Activated naive CD4-positive, alpha-beta T cell (primary cell): ENCODE results near the gene TRPV5.
"Not testable (repeated sequence)": the region's sequence is repeated elsewhere in the genome, so short reads cannot be mapped to it uniquely, and the experiment has no call there.

ENCODE experiments used
- DNase-seq, 4 experiments: peaks; one replicate each; lab custom pipeline; 2025; lab: John Stamatoyannopoulos, UW

Gene TRPV5

GRCh38 chr7:142933624-142934023, at the start of gene TRPV5:
Gene TRPV5 (minus strand): TSS chr7:142933746. CDS start chr7:142933459, 287 bp downstream.
- no peak for DNase-seq

- DNase-seq = not testable (repeated sequence)
These were observed 44.9 kb upstream of the TRPV5 start for GRCh38 chr7:142978402-142978801.

- DNase-seq = no peak
These were observed 41.1 kb upstream of the TRPV5 start for GRCh38 chr7:142974626-142975025.

- no peak for DNase-seq
These were observed 35.6 kb upstream of the TRPV5 start for GRCh38 chr7:142969183-142969582.

- DNase-seq = no peak
These were observed 34.7 kb upstream of the TRPV5 start for GRCh38 chr7:142968229-142968628.

GRCh38 chr7:142964502-142965246, 31.1 kb upstream of the TRPV5 start:
- no peak for DNase-seq

GRCh38 chr7:142963993-142964392, 30.4 kb upstream of the TRPV5 start:
- DNase-seq = no peak

- DNase-seq = no peak
These were observed 29.4 kb upstream of the TRPV5 start for GRCh38 chr7:142962991-142963390.

- DNase-seq = no peak
These were observed 28.7 kb upstream of the TRPV5 start, which contains the start of gene KEL for GRCh38 chr7:142961973-142962926. Gene KEL (minus strand): TSS chr7:142962363. CDS start chr7:142962206, 157 bp downstream.

- no peak for DNase-seq
These were observed 28.0 kb upstream of the TRPV5 start for GRCh38 chr7:142961595-142961972.

GRCh38 chr7:142960955-142961512, 27.5 kb upstream of the TRPV5 start:
- no peak for DNase-seq

GRCh38 chr7:142959202-142959601, 25.7 kb upstream of the TRPV5 start:
- DNase-seq = no peak

- DNase-seq = no peak
These were observed 24.2 kb upstream of the TRPV5 start for GRCh38 chr7:142957723-142958122.

- DNase-seq = no peak
These were observed 23.5 kb upstream of the TRPV5 start for GRCh38 chr7:142956951-142957623.

GRCh38 chr7:142954680-142955268, 21.2 kb upstream of the TRPV5 start:
- DNase-seq = no peak

- no peak for DNase-seq
These were observed 16.7 kb upstream of the TRPV5 start for GRCh38 chr7:142950235-142950634.

- DNase-seq = no peak
These were observed 15.1 kb upstream of the TRPV5 start for GRCh38 chr7:142948603-142949002.

- no peak for DNase-seq
These were observed 11.5 kb upstream of the TRPV5 start for GRCh38 chr7:142945001-142945400.

- no peak for DNase-seq
These were observed 10.2 kb upstream of the TRPV5 start for GRCh38 chr7:142943706-142944268.

GRCh38 chr7:142942746-142943145, 9.2 kb upstream of the TRPV5 start:
- DNase-seq = no peak

- no peak for DNase-seq
These were observed 8.0 kb upstream of the TRPV5 start for GRCh38 chr7:142941541-142941940.
